GM19463 (cell line): Measurements from ENCODE around the gene CA10.

Experiments used
- ATAC-seq: cut with Tn5 transposase; IDR thresholded peaks from one replicate; pipeline ENCODE4 v1.9.1; 2021; ENCODE audit warnings: mild to moderate bottlenecking, moderate library complexity; ENCODE audit not compliant: unreplicated experiment

CA10 gene

DNA sequence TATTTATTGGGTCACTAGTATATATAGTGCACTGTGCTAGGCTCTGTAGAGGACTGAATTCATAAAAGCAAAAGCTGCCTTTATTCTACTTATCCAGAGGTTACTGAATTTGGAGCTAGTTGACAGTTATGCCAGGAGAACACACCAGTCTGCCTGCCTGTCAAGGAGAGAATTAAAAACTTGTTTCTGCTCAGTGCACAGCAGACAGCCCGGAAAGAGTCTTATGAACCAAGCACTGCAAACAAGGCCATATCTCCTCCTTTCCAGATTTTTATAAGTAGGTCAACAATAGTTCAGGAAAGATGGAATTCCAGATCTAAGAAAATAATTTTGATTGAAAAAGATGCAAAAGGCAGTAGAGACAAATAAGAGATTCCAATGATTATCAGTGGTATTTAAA, 267.8 kb downstream of the CA10 start:
- no peak for ATAC-seq

DNA sequence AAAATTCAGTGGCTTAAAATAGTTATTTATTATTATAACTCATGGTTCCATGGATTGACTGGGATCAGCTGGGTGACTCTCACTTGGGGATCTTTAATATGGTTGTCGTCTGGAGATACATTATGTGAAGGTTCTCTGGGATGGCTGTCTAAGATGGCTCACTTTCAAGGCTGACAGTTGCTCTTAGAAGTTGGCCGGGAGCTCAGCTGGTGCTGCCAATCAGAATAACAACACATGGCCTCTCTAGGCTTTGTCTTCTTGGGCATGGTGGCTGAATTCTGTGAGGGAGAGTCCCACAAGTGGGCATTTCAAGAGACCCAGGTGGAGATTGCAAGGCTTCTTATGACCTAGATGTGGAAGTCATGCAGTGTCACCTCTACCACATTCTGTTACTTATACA, 269.7 kb downstream of the CA10 start:
- ATAC-seq = no peak

DNA sequence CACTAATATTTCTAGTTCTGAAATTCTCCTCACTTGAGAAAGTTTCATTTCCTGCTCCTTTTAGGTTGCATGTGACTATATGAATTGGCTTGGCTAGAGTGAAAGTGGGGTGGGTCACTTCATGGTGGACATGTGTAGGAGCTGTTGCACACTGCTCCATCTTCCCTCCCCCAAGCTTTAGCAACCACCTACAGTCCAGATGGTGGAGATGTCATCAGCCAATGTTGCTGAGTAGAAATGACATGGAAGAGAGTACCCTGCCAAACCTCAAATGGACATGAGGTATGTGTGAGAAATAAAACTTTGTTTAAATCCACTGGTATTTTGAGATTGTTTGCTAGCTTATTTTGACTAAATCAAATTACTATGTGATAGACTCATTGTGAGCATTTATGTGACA, 281.5 kb downstream of the CA10 start:
- ATAC-seq = no peak

DNA sequence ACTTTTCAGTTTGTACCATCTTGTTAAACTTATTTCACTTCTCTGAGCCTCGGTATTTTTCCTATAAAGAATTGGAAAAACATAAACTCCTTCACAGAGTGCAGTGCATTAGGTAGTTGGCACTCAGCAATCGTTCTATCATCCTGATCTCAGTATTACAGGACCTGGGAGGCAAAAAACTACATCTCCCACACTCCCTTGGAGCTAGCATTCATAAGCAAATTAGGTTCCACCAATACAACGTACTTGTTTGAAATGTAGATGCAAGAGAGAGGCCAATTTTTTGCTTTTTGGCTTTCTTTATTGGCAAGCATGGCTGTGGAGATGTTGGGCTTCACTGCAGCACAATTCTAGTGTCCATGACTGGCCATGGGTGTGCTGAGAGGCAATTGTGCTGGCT, 285.2 kb downstream of the CA10 start:
- ATAC-seq = no peak

DNA sequence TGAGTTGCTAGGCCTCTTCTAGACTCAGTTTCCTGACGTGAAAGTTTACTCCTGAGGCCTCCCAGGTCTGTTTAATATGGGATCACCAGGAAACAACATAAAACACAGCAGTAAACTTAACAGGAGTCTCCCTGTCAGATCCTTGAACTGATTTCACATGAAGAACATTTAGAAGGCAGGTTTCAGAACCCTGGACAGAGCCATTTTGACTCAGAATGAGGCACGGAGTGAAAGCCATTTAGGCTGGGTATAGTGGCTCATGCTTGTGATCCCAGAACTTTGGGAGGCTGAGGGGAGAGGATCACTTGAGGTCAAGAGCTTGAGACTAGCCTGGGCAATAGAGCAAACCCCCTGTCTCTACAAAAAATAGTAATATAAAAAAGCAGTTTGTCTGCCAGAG, 289.1 kb downstream of the CA10 start:
- no peak for ATAC-seq

DNA sequence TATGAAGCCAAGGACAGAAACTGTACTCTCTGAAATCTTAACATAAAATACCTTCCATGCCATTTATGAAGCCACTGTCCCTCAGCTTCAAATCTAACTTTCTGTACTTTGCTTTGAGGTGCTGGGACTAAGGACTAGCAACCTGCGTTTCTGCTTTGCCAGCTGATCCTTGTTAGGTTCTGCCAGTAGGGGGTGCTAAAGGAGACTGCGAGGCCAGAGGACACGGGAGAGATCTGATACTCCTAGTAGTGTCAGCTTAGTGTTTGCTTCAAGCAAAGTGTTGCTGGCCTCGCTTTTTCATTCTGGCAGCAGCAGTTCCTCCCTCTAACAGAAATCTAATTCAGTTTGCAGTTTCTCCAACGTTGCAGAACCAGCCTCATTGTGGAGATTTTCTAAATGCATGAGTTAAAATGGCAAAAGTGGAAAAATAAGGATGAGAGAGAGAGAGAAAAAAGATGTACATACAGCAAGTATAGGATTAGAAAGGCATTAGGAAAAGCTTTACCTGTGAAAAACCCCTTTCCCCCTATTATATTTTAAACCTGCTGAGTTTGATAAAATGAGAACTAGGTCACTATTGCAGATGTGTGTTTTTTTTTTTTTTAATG, 297.5 kb downstream of the CA10 start:
- no peak for ATAC-seq

DNA sequence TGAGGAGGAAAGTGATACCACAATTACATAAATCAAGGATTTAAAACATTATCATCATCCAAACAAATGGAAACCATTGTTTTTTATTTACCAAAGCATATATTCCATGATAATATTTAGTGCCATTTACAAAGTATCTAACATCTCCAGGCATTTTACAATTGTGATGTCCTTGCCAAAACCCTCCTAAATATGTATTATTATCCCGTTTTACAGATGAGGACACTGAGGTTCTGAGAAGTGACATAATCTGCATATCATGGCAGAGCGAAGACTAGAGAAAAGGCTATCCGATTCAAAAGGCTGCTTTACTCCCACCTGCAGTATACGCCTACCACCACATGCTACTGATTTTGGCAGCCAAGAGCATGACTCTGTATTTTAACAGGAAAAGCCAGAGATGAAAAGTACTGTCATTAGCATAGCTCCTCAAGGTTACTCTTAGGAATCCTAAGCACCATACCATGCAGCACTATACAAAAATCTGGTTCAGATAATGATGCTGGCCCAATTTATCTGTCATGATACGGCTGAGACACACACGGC, 301.4 kb downstream of the CA10 start:
- ATAC-seq = no peak

DNA sequence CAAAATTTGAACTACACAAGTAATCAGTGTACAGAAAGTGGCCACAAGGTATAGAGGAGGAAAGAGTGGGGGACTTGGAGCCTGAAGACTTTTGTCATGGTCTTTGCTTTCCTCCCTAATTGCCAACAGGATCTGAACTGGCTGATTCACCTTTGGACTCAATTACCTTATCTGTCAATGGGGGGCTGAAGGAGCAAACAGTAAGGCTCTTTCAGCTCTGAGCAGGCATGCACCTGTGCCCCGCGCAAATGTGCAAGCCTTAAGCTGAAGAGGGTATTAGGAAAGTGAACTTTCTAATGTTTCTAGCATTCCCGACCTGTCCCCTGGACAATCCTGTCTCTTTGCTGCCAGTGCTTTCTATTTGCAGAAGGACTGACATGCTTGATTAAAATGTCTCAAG, 302.7 kb downstream of the CA10 start:
- ATAC-seq = no peak

DNA sequence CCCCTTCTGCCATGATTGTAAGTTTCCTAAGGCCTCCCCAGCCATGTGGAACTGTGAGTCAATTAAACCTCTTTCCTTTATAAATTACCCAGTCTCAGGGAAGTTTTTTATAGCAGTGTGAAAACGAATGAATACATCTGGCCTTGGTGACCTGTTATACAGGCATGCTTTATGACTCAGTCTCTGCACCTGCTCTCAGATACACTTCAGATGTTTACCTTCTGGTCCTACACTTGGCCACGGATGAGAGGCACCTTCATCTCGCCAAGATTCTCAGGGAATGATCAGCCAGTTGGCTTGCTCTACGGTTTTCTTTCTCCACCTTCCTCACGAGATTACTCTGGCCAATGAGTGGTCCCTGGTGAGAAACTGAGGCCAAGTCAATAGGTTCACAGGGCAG, 304.7 kb downstream of the CA10 start:
- ATAC-seq = no peak

DNA sequence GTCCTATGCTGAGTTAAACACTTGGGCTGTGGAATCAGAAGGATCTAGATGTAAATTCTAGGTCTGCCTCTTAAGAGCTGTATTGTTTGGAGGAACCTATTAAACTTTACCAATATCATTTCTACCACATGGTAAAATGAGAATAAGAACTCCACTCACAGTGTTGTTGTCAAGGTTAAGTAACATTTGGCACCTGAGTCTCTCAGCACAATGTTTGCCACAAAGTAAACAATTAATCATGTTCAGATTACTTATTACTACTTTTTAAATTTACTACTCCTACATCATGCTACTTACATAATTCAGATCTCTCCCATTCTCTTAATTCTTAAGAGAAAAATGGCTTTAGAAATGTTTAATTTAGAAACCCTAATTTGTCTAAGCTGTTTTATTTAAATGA, 305.9 kb downstream of the CA10 start:
- no peak for ATAC-seq

DNA sequence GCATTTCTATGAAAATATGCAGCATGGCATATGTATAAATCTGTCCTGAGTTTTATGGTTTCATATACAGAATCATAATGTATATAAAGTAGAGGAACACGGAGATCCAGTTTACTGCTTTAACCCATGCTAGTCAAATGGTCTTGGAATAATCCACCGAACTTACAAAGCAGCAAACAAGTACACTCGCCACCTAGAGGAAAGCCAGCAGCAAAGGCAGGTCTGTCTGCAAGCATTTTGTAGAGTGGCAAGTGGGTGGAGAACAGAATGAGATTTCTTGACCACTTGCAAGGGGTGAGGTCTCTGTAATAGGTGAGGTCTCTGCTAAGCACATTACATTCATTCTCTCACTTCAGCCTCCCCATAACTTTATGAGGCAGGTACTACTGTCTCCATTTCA, 308.3 kb downstream of the CA10 start:
- no peak for ATAC-seq

DNA sequence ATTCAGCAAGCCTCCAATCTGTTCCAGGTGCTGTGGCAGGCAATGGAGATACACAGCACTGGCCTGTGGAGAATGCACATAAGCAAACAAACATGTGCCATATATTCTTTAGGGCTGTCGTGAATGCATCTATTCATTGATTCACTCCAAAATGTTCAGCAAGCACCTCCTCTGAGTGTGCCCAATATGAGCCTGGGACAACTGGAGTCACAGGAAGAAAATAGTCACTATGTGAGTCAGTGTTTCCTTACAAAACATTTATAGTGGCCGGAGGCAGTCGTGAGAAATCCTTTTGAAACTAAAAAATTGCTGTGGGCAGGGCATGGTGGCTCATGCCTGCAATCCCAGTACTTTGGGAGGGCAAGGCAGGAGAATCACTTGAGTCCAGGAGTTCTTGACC, 310.1 kb downstream of the CA10 start:
- no peak for ATAC-seq

DNA sequence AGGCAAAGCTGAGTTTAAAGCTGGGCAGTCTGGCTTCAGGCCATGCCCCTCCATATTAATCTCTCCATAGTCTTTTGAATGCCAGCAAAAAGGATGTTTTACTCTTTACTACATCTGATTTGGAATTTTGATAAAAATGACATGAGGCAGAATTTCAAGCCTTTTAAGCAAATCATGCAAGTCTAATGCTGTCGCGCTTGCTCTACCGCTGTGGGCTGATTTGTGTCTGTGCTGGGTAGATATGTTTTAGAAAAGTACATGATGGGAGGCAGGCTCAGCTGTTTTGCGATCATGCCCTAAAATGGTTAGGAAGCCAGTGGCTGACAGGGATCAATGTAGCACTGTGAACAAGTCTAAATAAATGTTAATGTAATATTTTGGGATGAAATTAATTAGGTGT, 311.9 kb downstream of the CA10 start:
- ATAC-seq = no peak

DNA sequence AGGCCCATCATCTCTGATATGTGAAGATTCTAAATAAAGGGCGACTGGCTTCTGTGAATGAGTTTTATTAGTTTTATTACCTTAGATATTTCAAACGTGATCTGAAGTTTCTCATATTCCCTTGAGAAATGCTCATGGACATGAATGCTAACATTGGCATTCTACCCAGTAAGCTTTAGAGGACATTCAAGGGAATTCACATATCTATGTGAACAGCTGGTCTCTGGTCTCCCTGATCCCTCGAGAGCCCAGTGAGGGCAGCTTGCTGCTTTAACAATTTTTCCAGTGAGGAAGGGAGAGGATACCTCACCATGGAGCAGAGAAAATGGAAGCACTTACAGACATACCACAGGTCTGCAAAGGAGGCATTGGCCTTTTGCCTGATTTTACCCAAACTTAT, 312.7 kb downstream of the CA10 start:
- ATAC-seq = no peak

DNA sequence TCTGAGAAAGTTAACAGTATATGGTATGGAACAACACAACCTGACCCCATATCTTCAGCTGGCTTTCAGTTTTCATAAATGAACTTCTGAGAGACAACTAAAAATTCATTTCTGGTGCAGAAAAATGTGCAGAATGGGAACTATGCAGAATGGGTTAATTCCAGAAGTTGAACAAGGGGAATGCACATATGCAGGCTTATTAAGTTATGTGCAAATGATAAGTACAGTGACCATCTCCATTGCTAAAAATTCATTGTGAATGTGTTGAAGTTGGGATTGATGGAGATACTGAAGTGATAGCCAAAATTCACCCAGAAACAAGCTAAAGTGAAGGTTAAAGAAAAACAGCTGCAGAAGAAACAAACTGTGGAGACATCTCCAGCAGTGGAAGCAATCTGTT, 315.8 kb downstream of the CA10 start:
- ATAC-seq = no peak

DNA sequence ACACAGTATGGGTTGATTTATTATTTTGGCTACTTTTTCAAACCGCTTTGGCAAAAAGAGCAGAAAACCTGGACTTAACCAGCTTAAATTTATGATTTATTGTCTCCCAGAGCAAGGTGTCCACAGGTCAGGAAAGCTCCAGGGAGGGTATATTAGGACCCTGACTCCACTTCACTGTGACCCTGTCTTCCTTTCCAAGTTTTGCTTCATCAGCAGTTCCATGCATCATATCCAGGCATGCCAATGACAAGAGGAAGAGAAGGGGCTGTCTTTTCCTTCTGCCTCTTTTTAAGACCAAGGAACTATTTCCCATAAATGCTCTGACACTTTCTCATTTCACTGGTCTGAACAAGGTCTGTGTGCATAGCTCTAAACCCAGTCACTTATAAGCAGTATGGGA, 316.8 kb downstream of the CA10 start:
- no peak for ATAC-seq

DNA sequence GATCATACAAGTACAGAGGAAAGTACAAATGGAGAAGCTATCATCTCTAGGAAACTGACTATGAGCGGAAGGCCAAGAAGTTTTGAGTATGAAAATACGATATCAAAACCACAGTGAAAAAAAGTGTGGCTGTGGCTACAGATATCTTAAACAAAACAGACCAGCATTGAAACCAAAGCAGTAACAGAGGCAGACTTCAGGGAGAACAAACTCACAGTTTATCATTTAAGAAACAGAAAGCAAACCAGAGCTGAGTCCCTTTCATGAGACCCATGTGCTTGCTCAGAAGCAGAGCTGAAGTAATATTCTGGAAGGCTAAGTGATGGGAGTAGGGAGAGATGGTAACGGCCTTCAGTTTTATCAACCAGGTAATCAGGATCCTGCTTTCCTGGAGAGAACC, 317.8 kb downstream of the CA10 start:
- no peak for ATAC-seq

DNA sequence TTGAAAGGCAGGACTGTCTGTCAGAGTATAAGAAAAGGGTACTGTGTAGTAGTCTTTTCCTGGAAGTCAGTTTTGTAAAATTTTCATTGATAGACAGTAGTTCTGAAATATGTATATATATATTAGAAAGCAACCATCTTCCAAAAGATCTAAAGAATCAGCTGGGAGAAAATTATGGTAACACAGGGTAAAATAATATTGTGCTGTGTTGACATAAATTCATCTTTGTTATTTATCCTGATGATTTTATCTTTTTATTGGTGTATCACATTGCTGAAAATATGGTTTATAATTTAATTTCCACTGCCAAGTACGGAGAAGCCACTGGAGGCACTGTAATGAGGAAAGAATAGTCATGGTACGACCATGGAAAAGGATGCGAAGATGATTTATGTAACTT, 324.9 kb downstream of the CA10 start:
- ATAC-seq = no peak

DNA sequence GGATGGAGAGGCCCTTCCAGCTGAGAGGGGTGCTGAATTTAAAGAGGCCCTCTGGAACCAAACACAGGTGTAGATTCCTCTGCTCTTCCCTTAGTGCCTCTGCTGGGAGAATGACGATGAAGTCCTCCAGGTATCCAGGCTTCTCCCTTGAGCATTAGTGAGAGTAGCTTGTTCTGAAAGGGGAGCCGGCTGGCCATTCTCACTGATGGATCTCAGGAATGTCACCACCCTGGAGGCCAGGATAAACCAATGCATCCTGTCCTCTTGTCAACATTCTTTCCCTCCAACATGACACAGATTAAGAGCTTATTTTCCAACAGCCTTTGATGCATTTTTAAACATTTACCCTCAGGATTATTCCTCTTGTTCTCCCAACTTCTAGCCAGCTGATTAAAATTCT, 325.5 kb downstream of the CA10 start:
- ATAC-seq = no peak

DNA sequence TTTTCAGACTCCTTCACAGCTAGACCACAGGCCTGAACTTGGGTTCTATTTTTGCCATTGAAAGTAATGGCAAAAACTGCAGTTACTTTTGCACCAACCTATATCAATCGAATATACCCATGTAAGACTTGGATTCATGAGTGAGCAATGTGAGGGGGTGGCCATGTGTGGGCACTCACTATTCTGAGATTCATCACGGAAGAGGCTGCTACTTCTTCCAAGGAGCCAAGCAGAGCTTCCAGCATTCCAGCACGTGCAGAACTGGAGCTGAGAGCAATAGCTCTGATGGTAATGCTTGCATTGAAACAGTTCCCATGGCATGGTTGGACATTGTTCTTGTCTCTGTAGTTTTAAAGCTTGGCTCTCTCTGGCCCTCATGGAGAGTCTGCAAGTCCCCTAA, 327.6 kb downstream of the CA10 start:
- ATAC-seq = no peak

DNA sequence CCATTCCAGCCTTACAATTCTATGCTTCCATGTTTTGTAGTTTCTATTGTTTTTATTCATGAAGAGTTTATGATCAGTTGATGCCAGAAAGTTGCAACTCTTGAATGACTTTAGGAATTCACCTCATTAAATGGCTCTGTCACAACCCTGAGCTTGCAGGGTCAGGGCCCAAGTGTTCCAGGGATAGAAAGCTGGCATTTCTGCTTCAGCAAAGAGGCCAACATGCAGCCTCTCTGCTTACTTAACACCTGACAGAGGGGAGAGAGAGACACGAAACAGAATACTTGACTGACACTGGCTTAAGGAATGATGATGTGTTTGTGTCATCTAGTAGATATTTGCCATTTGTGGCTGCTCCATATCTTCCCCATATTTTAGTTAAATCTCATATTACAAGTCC, 328.1 kb downstream of the CA10 start:
- ATAC-seq = no peak

DNA sequence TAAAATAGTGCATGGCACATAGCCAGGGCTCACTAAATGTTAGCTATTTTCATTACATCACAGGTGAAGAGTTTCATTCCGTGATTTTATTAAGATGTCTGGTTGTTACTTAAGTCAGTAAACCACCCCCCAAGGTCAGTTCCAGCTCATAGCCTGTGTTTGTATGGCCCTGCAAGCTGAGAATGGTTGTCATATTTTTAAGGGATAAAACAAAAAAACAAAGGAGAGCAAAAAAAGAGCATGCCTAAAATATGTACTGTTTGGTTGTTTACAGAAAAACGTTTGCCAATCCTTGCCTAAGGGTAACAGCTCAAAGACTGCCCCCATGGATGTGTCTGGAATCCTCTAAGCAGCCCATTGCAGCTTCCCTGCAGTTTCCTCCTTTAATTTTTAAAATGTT, 329.6 kb downstream of the CA10 start:
- ATAC-seq = no peak

DNA sequence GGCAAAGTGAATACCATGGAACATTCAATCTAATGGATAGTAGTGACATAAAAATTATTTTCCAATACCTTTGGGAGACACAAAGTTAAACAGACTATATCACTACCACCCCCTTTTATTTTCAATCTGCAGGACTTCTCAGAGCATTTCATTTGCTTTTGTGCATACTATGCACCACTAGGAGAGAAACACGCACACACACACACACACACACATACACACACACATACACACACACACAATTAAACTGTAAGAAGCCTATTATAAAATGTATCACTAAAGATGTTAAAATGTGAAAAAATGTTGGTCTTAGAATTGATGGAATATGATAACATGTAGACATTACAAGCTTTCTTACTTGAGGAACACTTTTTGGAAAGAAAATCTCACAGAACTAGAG, 331.4 kb downstream of the CA10 start:
- no peak for ATAC-seq
